GM21825 (cell line): ENCODE results near the gene APLF.
"Not testable (repeated sequence)": the region's sequence is repeated elsewhere in the genome, so short reads cannot be mapped to it uniquely, and the experiment has no call there.

ENCODE experiments used
- ATAC-seq: cut with Tn5 transposase; IDR thresholded peaks from one replicate; pipeline ENCODE4 v1.9.1; 2021; ENCODE audit warnings: mild to moderate bottlenecking, moderate library complexity; ENCODE audit not compliant: unreplicated experiment

The APLF gene

GRCh38 chr2:68441179-68441993 lies 26.0 kb upstream of the APLF start:
- ATAC-seq: peak; percentile 98

- ATAC-seq: no peak
Observed at GRCh38 chr2:68441994-68442322, 25.4 kb upstream of the APLF start.

- ATAC-seq: not testable (repeated sequence)
Observed at GRCh38 chr2:68446425-68446824, 21.0 kb upstream of the APLF start.

- no peak for ATAC-seq
Observed at GRCh38 chr2:68447118-68447517, 20.3 kb upstream of the APLF start.

- no peak for ATAC-seq
Observed at GRCh38 chr2:68448671-68449653, 18.4 kb upstream of the APLF start.

GRCh38 chr2:68452158-68452900 lies 15.1 kb upstream of the APLF start:
- ATAC-seq: no peak

GRCh38 chr2:68453761-68454360 lies 13.5 kb upstream of the APLF start:
- no peak for ATAC-seq

- no peak for ATAC-seq
Observed at GRCh38 chr2:68454719-68455118, 12.7 kb upstream of the APLF start.

GRCh38 chr2:68456198-68456597 lies 11.2 kb upstream of the APLF start:
- no peak for ATAC-seq

GRCh38 chr2:68458981-68459380 lies 8.4 kb upstream of the APLF start:
- ATAC-seq: no peak

GRCh38 chr2:68463287-68463877 lies 4.0 kb upstream of the APLF start:
- no peak for ATAC-seq

- no peak for ATAC-seq
Observed at GRCh38 chr2:68464651-68465050, 2.7 kb upstream of the APLF start.

GRCh38 chr2:68465081-68465916 lies 2.1 kb upstream of the APLF start:
- no peak for ATAC-seq

- ATAC-seq: no peak
Observed at GRCh38 chr2:68466361-68466777, 1.0 kb upstream of the APLF start.

- no peak for ATAC-seq
Observed at GRCh38 chr2:68466778-68467076, 658 bp upstream of the APLF start.

- ATAC-seq: no peak
Observed at GRCh38 chr2:68468801-68469200, 1.4 kb downstream of the APLF start.

- no peak for ATAC-seq
Observed at GRCh38 chr2:68469935-68470334, 2.5 kb downstream of the APLF start.

GRCh38 chr2:68471385-68471784 lies 4.0 kb downstream of the APLF start:
- ATAC-seq: no peak

- no peak for ATAC-seq
Observed at GRCh38 chr2:68472796-68473414, 5.5 kb downstream of the APLF start.
